ENCODE measurements around the gene DHDDS. TPM values are rescaled to one million over a fixed set of nuclear protein-coding genes. Genes with fewer than 3 reads are reported as not detected.

Gene DHDDS
- total RNA-seq, 1 donor = 69.1 TPM

DNA sequence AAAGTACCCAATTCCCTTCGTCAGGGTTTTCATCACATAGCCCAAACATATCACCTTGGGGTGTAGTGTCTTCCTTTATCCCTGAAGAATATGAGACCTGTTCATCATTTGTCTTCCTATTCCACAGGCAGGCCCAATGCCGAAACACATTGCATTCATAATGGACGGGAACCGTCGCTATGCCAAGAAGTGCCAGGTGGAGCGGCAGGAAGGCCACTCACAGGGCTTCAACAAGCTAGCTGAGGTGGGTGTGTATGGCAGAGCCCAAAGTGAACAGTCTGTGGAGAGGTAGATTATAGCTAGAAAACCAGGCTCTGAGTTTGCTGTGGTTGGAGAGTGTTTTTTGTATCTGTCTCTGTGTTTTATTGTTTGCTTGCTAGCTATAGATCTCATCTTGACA lies 5.9 kb downstream of the DHDDS start:
- no peak overlapping the region for H3K4me3 ChIP-seq (ENCODE audit: low read depth, low read length)
- no peak for DNase-seq (ENCODE audit: low read depth)
- TF ChIP-seq, protein P1, sequence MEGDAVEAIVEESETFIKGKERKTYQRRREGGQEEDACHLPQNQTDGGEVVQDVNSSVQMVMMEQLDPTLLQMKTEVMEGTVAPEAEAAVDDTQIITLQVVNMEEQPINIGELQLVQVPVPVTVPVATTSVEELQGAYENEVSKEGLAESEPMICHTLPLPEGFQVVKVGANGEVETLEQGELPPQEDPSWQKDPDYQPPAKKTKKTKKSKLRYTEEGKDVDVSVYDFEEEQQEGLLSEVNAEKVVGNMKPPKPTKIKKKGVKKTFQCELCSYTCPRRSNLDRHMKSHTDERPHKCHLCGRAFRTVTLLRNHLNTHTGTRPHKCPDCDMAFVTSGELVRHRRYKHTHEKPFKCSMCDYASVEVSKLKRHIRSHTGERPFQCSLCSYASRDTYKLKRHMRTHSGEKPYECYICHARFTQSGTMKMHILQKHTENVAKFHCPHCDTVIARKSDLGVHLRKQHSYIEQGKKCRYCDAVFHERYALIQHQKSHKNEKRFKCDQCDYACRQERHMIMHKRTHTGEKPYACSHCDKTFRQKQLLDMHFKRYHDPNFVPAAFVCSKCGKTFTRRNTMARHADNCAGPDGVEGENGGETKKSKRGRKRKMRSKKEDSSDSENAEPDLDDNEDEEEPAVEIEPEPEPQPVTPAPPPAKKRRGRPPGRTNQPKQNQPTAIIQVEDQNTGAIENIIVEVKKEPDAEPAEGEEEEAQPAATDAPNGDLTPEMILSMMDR (IDR thresholded peaks at IDR 0.05; ENCODE audit: insufficient read depth, low read depth, low read length) = no peak

DNA sequence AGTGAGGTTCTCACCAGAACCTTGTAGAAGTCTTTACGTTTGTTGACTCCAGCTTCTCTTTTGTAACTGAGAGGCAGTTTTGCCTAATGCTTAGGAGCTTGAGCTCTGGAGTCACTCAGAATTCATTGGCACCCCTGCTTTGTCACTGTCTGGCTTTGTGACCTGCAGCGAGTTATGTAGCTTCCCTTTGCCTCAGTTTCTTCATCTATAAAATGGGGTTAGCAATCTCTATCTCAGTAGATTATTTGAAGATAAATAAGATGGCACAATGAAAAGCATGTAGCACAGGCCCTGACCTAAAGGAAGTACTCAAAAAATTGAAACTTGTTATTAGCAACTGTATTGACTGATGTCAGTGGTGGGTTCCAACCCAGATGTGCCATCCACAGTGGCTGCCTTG lies 8.1 kb downstream of the DHDDS start:
- H3K4me3 ChIP-seq (ENCODE audit: low read depth, low read length) = no peak overlapping the region
- no peak for DNase-seq (ENCODE audit: low read depth)
- TF ChIP-seq, protein P1 (IDR thresholded peaks at IDR 0.05; ENCODE audit: insufficient read depth, low read depth, low read length) = no peak

DNA sequence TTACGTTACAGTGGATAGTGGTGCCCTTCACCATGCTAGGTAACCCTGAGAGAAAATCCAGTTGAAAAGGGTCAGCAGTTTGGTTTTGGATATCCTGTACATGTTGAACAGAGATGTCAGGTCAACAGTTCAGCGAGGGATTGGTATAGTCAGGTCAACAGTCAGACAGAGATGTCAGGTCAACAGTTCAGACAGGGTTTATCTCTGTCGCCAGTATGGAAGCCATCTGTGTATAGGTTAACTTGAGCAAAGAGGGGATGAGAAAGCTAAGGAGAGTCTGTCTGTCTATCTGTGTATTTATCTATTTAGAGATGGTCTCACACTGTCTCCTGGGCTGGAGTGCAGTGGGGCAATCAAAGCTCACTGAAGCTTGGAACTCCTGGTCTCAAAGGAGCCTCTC lies 17.7 kb downstream of the DHDDS start:
- H3K4me3 ChIP-seq (ENCODE audit: low read depth, low read length) = no peak overlapping the region
- TF ChIP-seq, protein P1 (IDR thresholded peaks at IDR 0.05; ENCODE audit: insufficient read depth, low read depth, low read length) = no peak
- no peak for DNase-seq (ENCODE audit: low read depth)

DNA sequence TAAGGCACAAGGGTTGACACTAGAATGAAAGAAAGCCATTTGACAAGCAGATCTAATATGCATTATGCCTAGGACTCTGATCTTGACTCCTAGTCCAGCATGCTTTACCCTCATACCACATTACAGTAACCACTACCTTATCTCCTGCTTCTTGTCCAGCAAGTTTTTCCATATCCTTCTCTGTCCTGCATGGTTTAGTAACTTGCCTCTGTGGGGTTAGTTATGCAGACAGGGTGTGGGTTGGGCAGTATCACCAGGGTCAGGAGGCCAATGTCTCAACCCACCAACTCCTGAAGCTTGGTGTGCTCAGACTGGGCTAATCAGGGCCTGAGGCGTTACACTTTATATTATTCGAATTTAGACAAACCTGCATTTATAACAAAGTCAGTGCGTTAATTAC lies 18.8 kb downstream of the DHDDS start:
- no peak for DNase-seq (ENCODE audit: low read depth)
- TF ChIP-seq, protein P1 (IDR thresholded peaks at IDR 0.05; ENCODE audit: insufficient read depth, low read depth, low read length) = no peak
- no peak overlapping the region for H3K4me3 ChIP-seq (ENCODE audit: low read depth, low read length)

DNA sequence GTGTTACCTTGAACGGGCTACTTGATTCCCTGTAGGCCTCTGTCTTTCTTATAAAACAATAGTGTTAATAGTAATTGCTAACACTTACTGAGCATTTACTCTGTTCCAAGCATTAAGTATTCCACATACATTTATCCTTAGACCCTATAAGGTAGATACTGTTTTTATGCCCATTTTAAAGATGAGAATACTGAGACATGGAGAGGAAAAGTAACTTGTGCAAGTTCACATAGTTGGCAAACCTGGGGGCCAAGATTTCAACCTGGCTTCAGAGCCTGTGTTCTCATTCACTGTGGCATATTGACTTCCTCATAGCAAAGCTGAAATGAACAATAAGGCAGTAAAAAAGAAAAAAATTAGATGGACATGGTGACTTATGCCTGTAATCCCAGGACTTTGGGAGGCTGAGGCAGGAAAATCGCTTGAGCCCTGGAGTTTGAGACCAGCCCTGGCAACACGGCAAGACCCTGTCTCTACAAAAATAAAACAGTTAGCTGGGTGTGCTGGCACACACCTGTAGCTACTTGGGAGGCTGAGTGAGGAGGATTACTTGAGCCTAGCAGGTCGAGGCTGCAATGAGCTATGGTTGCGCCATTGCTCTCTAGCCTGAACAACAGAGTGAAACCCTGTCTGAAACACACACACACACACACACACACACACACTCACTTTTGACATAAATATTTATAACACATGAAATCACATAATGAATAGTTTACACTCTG lies 20.5 kb downstream of the DHDDS start:
- no peak for DNase-seq (ENCODE audit: low read depth)
- H3K4me3 ChIP-seq (ENCODE audit: low read depth, low read length) = no peak overlapping the region
- TF ChIP-seq, protein P1 (IDR thresholded peaks at IDR 0.05; ENCODE audit: insufficient read depth, low read depth, low read length) = no peak

DNA sequence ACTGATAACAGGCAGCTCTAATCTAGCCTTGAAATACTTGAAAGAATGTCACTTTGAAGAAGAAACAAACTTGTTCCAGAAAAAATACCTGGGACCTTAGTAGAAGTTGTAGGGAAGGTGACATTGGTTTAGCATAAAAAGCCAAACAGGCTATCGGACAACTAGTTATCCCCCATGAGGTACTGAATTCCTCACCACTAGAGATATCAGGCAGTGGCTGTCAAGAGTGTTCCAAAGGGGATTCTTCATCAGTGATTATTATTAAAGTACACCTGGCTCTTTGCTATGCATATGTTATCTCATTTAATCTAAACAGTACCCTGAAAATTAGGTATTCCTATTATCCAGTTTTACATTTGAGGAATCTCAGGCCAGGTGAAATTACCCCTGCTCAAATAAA lies 27.0 kb downstream of the DHDDS start:
- TF ChIP-seq, protein P1 (IDR thresholded peaks at IDR 0.05; ENCODE audit: insufficient read depth, low read depth, low read length) = no peak
- no peak overlapping the region for H3K4me3 ChIP-seq (ENCODE audit: low read depth, low read length)
- DNase-seq (ENCODE audit: low read depth) = no peak

DNA sequence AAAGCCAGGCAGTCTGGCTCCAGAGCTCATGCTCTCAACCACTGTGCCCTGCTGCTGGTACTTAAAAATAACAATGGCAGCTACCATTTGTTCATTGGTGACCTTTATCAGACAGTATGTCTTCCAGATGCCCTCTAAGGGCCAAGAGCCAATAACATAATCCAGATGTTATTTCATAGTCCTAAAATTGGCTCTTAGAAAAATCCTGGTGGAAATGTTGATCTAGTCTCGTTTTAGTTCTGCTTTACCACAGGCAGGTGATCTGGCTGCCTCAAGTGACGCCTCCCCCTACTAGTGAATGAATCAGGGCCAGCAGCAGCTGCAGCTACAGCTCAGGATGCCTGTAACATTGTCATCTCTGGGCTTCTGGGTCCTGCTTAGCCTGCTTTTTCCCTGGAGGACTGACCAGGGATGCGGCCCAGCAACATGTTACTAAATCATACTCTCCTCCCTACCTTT lies 27.5 kb downstream of the DHDDS start:
- TF ChIP-seq, protein P1 (IDR thresholded peaks at IDR 0.05; ENCODE audit: insufficient read depth, low read depth, low read length) = no peak
- DNase-seq (ENCODE audit: low read depth) = no peak
- no peak overlapping the region for H3K4me3 ChIP-seq (ENCODE audit: low read depth, low read length)

All from fibroblast of villous mesenchyme (primary cell).